Fibroblast of peridontal ligament (primary cell): ENCODE results near the gene FAM184B.

Experiments
- DNase-seq: peaks from one replicate; pipeline ENCODE4 v3.0.0-alpha.2; 2010; ENCODE audit errors: extremely low read depth

The FAM184B gene

DNA sequence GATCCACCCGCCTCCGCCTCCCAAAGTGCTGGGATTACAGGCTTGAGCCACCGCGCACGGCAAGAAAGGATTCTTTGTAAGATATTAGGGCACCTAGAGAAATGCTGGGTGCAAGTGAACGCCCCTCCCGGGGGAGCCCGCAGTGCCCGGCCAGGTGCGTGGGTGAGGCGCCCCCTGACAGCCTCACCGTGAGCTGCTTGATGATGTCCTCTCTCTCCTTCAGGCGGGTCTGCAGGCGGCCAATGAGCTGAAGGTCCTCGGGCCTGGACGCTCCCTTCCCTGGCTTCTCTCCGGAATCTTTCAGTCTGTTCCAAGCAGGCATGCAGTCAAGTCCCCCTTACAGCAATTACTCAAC is 145.1 kb downstream of the FAM184B start:
- DNase-seq: no peak

DNA sequence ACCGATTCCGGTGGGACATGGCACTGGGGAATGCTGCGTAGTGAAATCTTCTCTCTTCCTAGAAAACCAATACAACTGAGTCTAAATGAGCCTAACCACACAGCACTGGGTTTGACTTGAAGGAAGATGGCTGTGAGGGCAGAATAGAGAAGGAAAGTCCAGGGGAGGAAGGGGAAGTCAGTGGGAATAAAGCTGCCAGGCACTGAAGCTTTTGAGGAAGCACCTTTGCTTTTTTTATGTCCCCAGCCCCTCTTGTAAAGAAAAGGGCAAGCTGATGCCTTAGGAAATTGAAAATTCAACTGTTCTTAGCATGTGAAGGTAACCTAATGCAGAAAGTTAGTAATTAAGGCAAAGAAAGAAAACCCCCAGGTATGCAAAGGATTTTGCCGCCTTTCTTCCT is 146.4 kb downstream of the FAM184B start:
- DNase-seq: no peak

DNA sequence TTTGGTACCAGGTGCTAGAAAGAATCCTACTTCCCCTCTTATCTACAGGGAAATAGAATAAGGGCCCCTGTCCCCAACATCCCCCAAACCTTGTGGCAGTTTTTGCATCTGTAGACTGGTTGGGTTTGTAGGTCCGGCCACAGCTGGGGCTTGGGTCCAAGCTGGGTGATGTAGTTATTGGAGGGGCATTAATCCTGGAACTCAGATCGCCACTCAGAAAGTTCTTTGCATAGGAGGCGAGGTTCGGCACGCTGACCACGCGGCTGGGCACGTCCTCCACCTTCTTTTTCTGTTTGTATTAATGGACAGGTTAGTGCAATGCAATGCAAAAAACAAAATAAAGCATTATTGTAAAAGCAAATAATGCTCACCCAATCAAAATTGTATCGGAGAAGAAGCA is 147.8 kb downstream of the FAM184B start:
- no peak for DNase-seq

DNA sequence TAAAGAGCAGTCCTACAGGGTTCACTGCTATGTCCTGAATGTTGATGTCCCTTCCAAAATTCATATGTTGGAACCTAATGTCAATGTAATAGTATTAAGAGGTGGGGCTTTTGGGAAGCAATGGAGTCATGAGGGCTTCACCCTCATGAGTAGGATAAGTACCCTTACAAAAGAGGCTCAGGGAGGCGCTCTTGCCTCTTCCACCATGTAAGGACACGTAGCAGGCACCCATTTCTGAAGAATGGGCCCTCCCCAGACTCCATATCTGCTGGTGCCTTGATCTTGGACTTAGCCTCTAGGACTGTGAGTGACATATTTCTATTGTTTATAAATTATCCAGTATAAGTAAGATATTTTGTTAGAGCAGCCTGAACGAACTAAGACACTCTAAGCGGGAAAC is 151.2 kb downstream of the FAM184B start:
- DNase-seq: no peak

DNA sequence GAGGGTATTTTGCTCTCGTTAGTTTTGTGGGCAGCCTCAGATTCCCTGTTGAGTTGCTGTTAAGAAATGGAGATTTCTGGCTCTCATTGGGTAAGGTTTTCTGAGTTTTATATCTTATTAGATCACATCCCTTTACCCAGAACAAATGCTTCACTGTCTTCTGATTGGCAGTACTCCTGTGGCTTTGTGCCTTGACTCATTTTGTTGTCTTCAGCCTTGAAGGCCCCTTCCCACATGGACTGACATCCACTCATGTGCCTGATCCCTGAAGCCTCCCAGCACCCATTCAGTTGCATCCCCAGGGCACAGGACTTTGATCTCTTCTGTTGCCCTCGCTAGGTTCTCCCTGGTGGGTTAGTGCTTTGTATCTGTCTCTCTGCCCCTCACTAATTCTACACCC is 156.6 kb downstream of the FAM184B start:
- DNase-seq: no peak

DNA sequence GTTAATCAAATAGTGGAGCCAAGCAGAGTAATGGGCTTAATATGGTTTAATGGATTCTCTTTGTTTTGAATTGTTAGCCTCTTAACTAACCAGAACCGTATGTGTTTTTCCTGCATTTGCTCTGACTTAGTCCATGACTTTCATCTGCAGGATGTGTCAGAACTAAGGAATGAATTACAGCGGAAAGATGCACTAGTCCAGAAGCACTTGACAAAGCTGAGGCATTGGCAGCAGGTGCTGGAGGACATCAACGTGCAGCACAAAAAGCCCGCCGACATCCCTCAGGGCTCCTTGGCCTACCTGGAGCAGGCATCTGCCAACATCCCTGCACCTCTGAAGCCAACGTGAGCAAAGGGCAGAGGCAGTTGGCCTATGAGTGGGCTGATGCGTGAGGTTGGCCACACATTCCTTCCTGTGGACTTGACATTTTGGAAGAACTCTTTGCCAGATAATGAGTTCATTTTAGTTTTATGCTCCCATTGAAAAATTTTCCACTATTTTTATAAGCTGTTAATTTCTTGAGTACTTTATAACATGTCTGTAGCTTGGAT is 157.9 kb downstream of the FAM184B start:
- peak; percentile 37 for DNase-seq

DNA sequence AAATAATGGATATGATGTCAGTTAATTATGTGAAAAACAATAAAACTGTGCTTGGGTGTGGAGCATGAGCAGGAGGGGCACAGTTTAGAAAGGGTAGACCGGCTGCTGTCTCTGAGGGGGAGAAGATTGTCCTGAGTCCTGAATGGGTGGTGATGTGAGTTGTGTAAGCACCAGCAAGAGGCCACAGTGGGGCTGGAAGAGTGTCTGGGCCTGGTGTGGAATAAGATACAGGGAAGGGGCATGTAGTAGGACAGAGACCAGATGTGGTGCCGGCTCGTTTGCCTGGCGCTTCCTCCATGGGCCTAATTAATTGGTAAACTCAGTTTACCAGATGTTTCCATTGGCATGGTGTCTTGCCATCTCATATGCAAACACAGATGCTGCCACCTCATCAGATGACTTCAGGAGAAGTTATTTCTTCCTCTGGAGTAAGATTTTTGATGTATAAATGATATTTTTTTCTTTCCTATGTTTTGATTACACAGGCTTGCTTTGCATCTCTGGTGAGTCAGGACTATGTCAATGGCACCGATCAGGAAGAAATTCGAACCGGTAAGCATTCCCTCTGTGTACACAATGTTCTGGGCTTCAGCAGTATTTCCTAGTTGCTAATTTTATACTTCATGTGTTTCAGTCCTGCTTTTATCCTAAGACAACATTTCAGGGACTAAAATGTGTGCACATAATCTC is 161.9 kb downstream of the FAM184B start:
- DNase-seq: peak; percentile 72

DNA sequence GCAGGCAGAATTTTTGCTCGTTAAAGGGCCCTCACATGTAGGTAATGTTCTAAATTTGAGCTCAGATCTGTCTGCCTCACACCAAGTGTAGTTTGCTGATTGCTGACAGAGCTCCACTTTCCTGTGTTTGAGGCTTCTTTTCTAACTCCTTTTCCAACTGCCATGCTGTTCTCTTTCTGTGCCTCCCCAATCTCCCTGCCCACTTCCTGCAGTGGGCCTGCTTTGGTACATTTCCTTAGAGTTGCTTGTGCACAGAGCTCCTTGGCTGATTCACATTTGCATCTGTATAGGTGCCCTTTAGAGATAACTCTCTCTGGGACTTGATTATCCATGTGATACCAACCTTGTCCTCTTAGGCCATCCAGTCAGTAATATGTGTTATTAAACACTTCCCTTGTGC is 162.5 kb downstream of the FAM184B start:
- DNase-seq: no peak

DNA sequence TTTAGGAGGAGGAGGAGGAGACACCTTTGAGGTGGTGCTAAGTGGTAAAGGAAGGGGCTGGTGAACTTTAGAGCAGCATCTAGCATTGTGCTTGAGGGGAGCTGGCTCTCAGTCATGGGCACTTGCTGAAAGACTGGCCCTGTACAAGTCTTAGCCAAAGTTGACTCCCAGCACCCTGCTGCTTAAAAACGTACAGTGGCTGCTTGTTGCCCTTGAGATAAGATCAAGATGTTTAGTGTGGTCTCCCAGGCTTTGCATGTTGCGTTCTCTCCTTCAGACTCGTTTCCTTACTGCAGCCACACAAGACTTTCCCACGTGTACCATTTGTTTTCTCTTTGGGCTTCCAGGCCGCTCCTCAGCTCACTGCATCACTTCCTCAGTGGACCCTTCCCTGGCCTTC is 165.1 kb downstream of the FAM184B start:
- DNase-seq: no peak

DNA sequence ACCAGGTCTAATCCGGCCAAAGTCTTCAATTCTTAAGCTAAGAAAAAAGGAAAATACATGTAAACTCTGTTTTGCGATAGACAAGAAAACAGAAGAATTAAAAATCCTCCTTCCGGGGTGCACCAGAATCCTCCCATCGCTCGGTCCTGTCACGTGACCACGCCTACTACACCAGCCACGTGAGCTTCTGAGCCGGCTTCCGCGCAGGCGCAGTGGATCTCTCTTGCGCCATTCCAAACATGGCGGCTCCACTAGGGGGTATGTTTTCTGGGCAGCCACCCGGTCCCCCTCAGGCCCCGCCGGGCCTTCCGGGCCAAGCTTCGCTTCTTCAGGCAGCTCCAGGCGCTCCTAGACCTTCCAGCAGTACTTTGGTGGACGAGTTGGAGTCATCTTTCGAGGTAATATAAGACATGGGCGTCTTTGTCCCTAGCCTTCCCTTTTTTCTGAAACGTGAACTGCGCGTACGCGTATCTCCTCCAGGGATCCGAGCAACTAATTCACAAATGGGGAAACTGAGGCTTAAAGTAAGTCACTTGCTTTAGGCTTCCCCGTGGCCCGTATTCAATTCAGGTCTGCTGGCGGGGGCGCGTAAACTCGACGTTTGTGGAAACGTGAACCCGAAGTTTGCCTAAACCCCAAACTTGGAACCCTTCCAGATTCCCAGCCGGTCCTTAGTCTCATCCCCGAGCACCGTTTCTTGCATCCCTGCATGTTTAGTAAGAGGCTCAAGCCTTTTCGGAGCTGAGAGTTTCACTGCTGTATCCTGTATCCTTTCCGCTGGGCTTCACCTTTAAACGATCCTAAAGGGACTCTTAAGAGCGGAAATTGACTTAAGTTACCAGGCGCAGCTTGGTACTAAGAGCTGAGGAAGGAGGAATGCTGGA is 166.8 kb downstream of the FAM184B start, which contains the start of gene MED28:
Gene MED28, plus strand, starts transcription at position 226 of the 884 bp plus-strand sequence. Its CDS starts 14 bp downstream, at position 240.
- DNase-seq: peak; percentile 96

DNA sequence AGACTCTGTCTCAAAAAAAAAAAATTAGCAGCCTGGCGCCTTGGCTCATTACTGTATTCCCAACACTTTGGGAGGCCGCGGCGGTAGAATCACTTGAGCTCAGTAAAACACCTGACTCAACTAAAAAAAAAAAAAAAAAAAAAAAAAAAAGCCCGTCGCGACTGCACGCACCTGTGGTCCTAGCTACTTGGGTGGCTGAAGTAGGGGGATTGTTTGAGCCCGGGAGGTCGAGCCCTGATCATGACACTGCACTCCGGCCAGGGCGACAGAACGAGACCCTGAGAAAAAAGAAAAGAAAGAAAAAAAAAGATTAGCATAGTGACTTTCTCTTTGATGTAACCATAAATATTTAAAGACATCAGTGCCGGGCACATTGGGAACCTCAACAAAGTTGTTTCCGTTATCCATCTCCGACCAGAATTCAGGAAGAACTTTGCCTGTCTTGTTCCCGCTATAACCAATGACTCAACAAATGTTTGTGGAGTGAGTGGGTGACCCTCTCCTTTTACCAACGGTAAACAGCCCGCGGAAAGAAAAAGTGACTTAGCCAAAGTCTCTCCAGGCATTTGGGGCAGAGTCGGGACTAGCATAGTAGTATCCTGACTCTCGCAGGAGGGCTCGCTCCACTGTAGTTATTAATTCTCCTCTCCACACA is 167.5 kb downstream of the FAM184B start:
- peak; percentile 80 for DNase-seq

DNA sequence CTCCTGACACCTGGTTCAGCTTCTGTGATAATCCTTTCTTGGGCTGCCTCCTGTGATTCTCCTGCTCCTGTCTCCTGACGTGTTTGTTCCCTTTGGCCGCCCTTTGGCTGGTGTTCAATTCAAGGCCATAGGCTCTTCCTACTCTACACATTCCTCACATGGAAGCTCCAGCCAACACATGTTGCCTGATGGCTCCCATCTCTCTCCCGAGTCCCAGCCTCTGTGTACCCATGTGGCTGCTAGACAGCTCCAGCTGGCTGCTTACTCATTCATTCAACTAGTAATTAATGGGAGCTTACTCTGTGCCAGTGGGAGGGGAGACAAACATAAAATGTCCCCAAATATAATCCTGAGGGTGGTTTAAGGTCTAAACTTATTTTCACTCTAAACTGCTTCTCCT is 176.2 kb downstream of the FAM184B start:
- no peak for DNase-seq

DNA sequence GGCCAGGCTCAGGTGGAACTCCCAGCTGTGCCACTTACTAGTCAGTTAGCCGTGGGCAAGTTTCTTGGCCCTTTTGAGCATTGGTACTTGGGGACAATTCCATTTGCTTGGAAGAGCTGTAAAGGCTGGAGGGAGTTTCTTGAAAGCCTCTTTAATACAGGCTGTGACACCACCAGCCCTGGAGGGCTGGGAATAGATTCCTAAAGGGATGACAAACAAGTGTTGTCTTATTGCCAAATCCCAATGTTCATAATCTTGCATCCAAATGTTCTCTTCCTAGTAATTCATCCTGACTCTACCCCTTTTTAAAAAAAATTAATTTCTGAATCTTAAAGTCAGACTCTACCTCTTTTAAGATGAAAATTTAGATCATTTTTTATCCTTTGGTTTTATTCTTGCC is 181.6 kb downstream of the FAM184B start:
- no peak for DNase-seq

DNA sequence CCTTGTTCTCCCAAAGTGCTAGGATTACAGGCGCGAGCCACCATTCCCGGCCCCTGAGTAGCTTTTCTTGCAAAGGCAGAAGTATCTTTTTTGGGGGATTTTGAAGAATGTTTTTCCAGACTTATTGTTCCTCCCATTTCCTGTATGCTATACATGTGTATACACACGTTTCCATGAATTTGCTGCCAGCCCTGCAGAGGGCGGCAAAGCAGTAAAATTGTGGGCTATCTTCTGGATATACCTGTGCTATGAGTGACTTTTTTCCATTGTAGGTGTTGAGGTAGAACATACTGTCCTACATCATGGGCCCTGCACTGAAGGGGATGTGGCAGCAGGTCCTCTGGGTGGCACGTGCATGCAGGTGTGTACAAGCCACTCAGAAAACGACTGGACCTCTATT is 183.9 kb downstream of the FAM184B start:
- DNase-seq: no peak

DNA sequence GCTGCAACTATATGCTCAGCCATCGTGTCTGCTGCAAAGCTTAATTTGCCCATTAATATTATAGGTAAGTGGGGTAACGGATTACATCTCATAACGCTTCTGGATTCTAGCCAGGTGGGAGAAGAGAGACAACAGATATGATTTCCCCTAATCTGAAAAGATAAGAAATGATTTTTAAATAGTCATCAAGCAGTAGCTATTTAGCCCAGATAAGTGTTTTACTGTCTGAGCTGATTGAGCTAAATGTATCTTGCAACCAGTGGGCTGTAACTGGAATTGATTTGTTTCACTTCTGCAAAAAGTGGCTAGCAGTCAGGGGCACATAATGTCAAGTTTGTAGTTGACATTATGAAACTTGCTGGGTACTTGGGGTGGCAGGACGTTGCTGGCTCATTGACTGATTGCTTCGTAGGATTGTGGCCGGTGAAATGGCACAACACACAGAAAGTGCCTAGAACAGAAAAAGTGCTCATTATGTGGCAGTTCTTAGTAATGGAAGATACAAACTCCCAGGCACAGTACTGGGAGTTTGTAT is 185.9 kb downstream of the FAM184B start:
- DNase-seq: no peak

DNA sequence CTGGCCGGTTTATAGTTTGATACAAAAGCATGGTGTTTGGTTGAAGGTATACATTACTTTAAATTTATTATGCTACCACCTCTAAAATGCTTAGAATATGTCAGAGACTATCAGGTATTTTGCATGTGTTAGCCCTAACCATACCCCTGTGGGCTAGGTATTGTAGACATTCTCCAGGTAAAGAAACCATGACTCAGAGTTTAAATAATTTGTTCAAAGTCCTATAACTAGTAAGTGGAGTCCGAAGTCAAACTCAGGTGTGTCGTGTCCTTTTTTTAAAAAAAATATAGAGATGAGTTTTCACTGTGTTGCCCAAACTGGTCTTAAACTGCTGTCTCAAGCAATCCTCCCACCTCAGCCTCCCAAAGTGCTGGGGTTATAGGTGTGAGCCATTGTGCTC is 192.1 kb downstream of the FAM184B start:
- no peak for DNase-seq

DNA sequence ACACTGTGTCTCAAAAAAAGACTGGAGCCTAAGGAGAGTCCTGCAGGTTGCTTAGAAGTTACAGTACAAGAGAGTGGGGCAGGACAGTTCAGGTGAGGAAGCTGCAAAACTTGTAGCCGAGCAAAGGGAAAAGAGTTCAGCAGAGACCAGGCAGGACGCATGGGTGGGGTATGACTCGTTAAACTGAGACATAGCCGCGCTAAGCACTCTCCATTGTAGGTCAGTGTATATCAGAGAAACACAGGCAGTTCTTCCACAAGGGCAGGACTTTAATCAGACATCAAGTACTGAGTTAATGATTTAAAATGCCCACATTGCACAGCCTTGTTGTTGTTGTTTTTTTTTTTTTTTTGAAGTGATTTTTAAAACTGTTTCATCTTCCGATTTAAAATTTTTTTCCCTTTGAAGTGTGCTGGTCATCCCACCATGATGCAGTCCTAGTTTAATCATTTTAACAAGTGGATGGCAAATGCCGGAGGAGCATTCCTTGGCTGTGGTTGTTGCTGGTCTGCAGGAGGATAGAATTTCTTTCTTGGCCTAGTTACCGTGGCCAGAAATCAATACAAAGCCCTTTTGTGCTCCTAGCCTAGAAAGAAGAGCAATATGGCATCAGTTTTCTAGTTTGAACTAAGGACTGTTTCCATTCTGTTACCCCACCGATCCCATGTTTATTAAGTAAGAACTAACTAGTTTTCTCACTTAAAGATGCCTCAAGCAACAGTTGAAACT is 194.2 kb downstream of the FAM184B start:
- DNase-seq: peak; percentile 54

DNA sequence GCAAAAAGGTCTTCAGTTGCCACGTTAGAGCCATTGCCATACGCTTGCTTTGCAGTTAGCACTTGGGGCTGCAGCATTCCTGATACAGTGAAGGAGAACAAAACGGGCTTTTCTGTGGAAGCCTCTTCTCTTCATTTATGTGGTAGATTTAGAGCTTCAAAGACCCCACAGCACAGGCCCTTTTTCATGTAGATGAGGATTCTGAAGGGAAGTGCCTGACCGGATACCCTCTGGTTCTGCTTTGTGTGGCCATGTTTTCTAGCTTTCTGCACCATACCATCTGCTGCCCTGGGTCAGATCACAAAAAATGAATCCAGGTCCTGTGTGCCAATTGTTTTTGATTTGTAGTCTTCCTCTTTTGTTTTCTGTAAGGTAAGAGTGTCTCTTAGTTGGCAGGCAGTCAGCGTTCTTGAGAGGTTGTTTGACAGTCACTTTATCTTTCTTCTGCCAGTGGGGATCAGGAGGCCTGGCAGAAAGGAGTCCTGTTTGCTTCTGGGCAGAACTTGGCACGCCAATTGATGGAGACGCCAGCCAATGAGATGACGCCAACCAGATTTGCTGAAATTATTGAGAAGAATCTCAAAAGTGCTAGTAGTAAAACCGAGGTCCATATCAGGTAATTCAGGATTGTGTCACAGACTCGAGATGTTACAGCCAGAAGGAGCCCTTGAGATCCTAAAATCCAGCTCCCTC is 196.8 kb downstream of the FAM184B start:
- DNase-seq: no peak

DNA sequence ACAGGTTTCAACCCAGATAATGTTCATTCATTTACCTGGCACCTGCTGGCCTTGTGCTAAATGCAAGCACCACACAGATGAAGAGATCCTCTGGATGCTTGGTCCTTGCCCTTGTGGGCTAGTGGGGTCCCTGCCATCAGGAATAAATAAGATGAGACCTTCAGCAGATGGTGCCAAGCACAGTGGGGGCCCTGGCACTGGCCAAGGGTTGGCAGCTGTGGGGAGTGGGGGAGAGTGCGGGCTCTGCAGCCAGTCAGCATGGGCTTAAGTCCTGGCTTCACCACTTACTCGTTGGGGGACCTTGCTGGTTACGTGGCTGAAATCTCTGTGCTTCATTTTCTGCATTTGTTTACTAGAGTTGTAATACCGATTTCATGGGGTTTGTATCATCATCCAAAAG is 197.5 kb downstream of the FAM184B start:
- DNase-seq: no peak

DNA sequence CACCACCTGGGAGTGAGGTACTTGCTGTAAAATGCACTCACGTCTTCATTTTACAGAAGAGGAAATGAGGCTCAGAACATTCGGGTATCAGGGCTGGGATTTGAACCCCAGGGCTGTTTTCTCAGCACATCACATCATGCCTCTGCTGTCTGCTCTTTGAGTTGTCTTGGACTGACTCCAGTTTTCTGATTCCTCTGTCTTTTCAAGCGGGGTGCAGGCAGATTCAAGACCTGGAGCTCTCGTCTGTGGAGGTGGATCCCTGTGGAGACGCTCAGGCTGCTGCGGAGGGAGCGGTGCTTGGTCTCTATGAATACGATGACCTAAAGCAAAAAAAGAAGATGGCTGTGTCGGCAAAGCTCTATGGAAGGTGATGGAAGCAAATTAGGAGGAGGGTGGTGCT is 198.1 kb downstream of the FAM184B start:
- no peak for DNase-seq

DNA sequence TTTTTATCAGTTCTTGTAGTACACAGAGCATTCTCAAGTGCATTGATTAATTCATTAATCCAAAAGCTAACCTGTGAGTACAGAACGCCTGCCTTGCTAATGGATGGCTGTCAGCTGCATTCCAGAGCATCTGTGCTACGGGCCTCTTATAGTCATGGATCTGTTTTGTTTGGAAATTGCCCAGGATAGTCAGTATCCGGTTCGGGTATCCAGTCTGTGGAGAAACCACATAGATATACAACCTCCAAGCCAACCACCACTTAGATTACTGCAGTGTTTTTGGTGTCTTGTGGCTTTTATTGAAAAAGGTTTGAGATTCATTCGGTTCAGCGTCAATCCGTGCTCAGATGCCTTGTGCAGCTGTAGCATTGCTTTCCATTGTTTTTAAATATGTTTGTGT is 200.5 kb downstream of the FAM184B start:
- peak; percentile 69 for DNase-seq
